AML-193 (cell line): ENCODE results near the gene CCDC85A.

Source experiments
- DNase-seq, 2 experiments: peaks; one replicate each; lab custom pipeline; 2025; lab: John Stamatoyannopoulos, UW

CCDC85A gene

GRCh38 chr2:56309626-56310170, 125.9 kb downstream of the CCDC85A start:
- no peak for DNase-seq

- DNase-seq, result no peak
These were observed 129.7 kb downstream of the CCDC85A start for GRCh38 chr2:56313500-56313921.

GRCh38 chr2:56314371-56314770, 130.6 kb downstream of the CCDC85A start:
- DNase-seq, result no peak

GRCh38 chr2:56314796-56315195, 131.0 kb downstream of the CCDC85A start:
- no peak for DNase-seq

GRCh38 chr2:56315376-56315775, 131.6 kb downstream of the CCDC85A start:
- no peak for DNase-seq

- no peak for DNase-seq
These were observed 132.2 kb downstream of the CCDC85A start for GRCh38 chr2:56316011-56316410.

GRCh38 chr2:56318147-56318546, 134.4 kb downstream of the CCDC85A start:
- no peak for DNase-seq

GRCh38 chr2:56325661-56326345, 142.0 kb downstream of the CCDC85A start:
- no peak for DNase-seq

GRCh38 chr2:56326346-56326741, 142.6 kb downstream of the CCDC85A start:
- DNase-seq, result no peak

GRCh38 chr2:56331810-56332209, 148.0 kb downstream of the CCDC85A start:
- no peak for DNase-seq

- DNase-seq, result no peak
These were observed 150.2 kb downstream of the CCDC85A start for GRCh38 chr2:56333812-56334485.

GRCh38 chr2:56334622-56335021, 150.8 kb downstream of the CCDC85A start:
- no peak for DNase-seq

GRCh38 chr2:56335101-56335500, 151.3 kb downstream of the CCDC85A start:
- no peak for DNase-seq

GRCh38 chr2:56337342-56337741, 153.6 kb downstream of the CCDC85A start:
- DNase-seq, result no peak

GRCh38 chr2:56338232-56338631, 154.4 kb downstream of the CCDC85A start:
- no peak for DNase-seq

- DNase-seq, result no peak
These were observed 161.0 kb downstream of the CCDC85A start for GRCh38 chr2:56344771-56345170.

GRCh38 chr2:56347881-56348280, 164.1 kb downstream of the CCDC85A start:
- DNase-seq, result no peak

GRCh38 chr2:56348392-56349210, 164.8 kb downstream of the CCDC85A start:
- no peak for DNase-seq

GRCh38 chr2:56357655-56358295, 174.0 kb downstream of the CCDC85A start:
- DNase-seq, result no peak

- DNase-seq, result no peak
These were observed 178.1 kb downstream of the CCDC85A start for GRCh38 chr2:56361844-56362243.

- DNase-seq, result no peak
These were observed 181.1 kb downstream of the CCDC85A start for GRCh38 chr2:56364902-56365301.

GRCh38 chr2:56369316-56369715, 185.5 kb downstream of the CCDC85A start:
- no peak for DNase-seq
